Right forelimb (tissue), 1 donor: Measurements from ENCODE around the gene LRRFIP1.
"Not testable (repeated sequence)": the region's sequence is repeated elsewhere in the genome, so short reads cannot be mapped to it uniquely, and the experiment has no call there.

Experiments used
- DNase-seq: peaks from one replicate; pipeline ENCODE4 v3.0.0-alpha.2; 2018

Gene LRRFIP1

GRCh38 chr2:237597196-237598145 is 29.9 kb upstream of the LRRFIP1 start:
- no peak for DNase-seq

GRCh38 chr2:237598468-237599208 is 28.7 kb upstream of the LRRFIP1 start:
- no peak for DNase-seq

- no peak for DNase-seq
Observed at GRCh38 chr2:237599465-237600110, 27.8 kb upstream of the LRRFIP1 start.

- DNase-seq = peak; percentile 62
Observed at GRCh38 chr2:237600205-237600846, 27.1 kb upstream of the LRRFIP1 start.

GRCh38 chr2:237601453-237602116 is 25.8 kb upstream of the LRRFIP1 start:
- no peak for DNase-seq

GRCh38 chr2:237602409-237602808 is 25.0 kb upstream of the LRRFIP1 start:
- DNase-seq = no peak

- no peak for DNase-seq
Observed at GRCh38 chr2:237603049-237603717, 24.2 kb upstream of the LRRFIP1 start.

- DNase-seq = no peak
Observed at GRCh38 chr2:237603718-237604362, 23.5 kb upstream of the LRRFIP1 start.

GRCh38 chr2:237604391-237604790 is 23.0 kb upstream of the LRRFIP1 start:
- DNase-seq = no peak

- DNase-seq = no peak
Observed at GRCh38 chr2:237604960-237605359, 22.4 kb upstream of the LRRFIP1 start.

- not testable (repeated sequence) for DNase-seq
Observed at GRCh38 chr2:237606522-237606921, 20.9 kb upstream of the LRRFIP1 start.

GRCh38 chr2:237612527-237613357 is 14.6 kb upstream of the LRRFIP1 start:
- DNase-seq = no peak

- no peak for DNase-seq
Observed at GRCh38 chr2:237613679-237614078, 13.7 kb upstream of the LRRFIP1 start.

GRCh38 chr2:237614151-237614720 is 13.2 kb upstream of the LRRFIP1 start:
- no peak for DNase-seq

GRCh38 chr2:237615631-237616249 is 11.6 kb upstream of the LRRFIP1 start:
- no peak for DNase-seq

GRCh38 chr2:237616373-237616733 is 11.0 kb upstream of the LRRFIP1 start:
- no peak for DNase-seq

- DNase-seq = peak; percentile 51
Observed at GRCh38 chr2:237616734-237617586, 10.4 kb upstream of the LRRFIP1 start.

- DNase-seq = peak; percentile 50
Observed at GRCh38 chr2:237617587-237617982, 9.8 kb upstream of the LRRFIP1 start.
